B cell (primary cell): ENCODE data around the gene NOSTRIN. TPM values are rescaled to one million over a fixed set of nuclear protein-coding genes. Genes with fewer than 3 reads are reported as not detected.

Experiments used
- ATAC-seq: fragments of 200-7000 bp; cut with Tn5 transposase; one replicate; pipeline ENCODE4 v1.10.0; 2021; ENCODE audit warnings: low read depth, mild to moderate bottlenecking, moderate number of reproducible peaks, moderate library complexity
- CTCF ChIA-PET: fragments of 350-600 bp; sonication (Branson Sonifier 250); formaldehyde crosslinking; loops from one replicate; lab custom pipeline; 2021; ENCODE audit warnings: antibody characterized with exemption, inconsistent platforms; lab: Charles Lee
- POLR2A ChIA-PET: fragments of 350-600 bp; sonication (Branson Sonifier 250); formaldehyde crosslinking; loops from one replicate; lab custom pipeline; 2021; ENCODE audit warnings: antibody characterized with exemption; lab: Charles Lee
- DNase-seq: peaks from one replicate; pipeline ENCODE4 v3.0.0; 2013
- H2AFZ ChIP-seq: 2 replicates; pipeline ENCODE4 v1.6.1; 2012; ENCODE audit warnings: mild to moderate bottlenecking, low read depth, low read length; ENCODE audit not compliant: insufficient read depth, poor library complexity, severe bottlenecking
- H3K27ac ChIP-seq, 2 donors: 1 replicate in 1 of 2; 2 replicates in 1 of 2; pipeline ENCODE4 v1.5.1; 2012 to 2013; ENCODE audit warnings: low read length in 2 of 2, mild to moderate bottlenecking in 2 of 2, moderate library complexity in 1 of 2
- H3K27me3 ChIP-seq, 4 experiments: fragments of 200-600 bp in 1 of 4; sonication (generic) in 1 of 4; replicated peaks in 1 of 4; 1 replicate in 2 of 4; 2 replicates in 2 of 4; pipeline versions ENCODE4 v1.6.1 to v1.7.0; 2013 to 2016; ENCODE audit warnings: low read length in 3 of 4, mild to moderate bottlenecking in 2 of 4, mixed read lengths in 1 of 4, moderate library complexity in 1 of 4; ENCODE audit not compliant: insufficient read depth in 4 of 4, control insufficient read depth in 3 of 4; ENCODE audit errors: control extremely low read depth in 1 of 4
- H3K36me3 ChIP-seq, 2 experiments: replicated peaks in 1 of 2; 1 replicate in 1 of 2; 2 replicates in 1 of 2; pipeline versions ENCODE4 v1.6.1 to v1.7.1; 2013; ENCODE audit warnings: low read length in 1 of 2; ENCODE audit not compliant: insufficient read depth in 2 of 2, control insufficient read depth in 1 of 2; ENCODE audit errors: control extremely low read depth in 1 of 2, extremely low read depth in 1 of 2
- H3K4me1 ChIP-seq, 2 donors: fragments of 200-600 bp in 1 of 2; sonication (generic) in 1 of 2; 1 replicate in 1 of 2; 2 replicates in 1 of 2; pipeline versions ENCODE4 v1.5.1 to v1.6.1; 2013 to 2017; ENCODE audit warnings: low read length in 2 of 2; ENCODE audit not compliant: control insufficient read depth in 2 of 2, insufficient read depth in 2 of 2
- H3K4me2 ChIP-seq: replicated peaks from 2 replicates; pipeline ENCODE3; 2012; ENCODE audit warnings: mild to moderate bottlenecking, low read depth, low read length; ENCODE audit not compliant: poor library complexity, severe bottlenecking
- H3K4me3 ChIP-seq, 5 experiments: fragments of 200-600 bp in 1 of 5; sonication (generic) in 1 of 5; 1 replicate in 3 of 5; 2 replicates in 2 of 5; pipeline versions ENCODE4 v1.5.1 to v1.7.0; 2011 to 2016; ENCODE audit warnings: low read length in 4 of 5, mild to moderate bottlenecking in 4 of 5, low read depth in 2 of 5, control low read depth in 1 of 5, moderate library complexity in 1 of 5; ENCODE audit not compliant: insufficient read depth in 1 of 5; ENCODE audit errors: control extremely low read depth in 1 of 5, extremely low read depth in 1 of 5
- H3K79me2 ChIP-seq: fragments of 200-600 bp; sonication (generic); one replicate; pipeline ENCODE4 v1.6.0; 2016; ENCODE audit warnings: low read length; ENCODE audit not compliant: control insufficient read depth, insufficient read depth
- H3K9ac ChIP-seq: fragments of 200-600 bp; sonication (generic); 2 replicates; pipeline ENCODE4 v1.6.1; 2017; ENCODE audit warnings: mild to moderate bottlenecking, low read length, moderate library complexity
- H3K9me3 ChIP-seq, 3 donors: one replicate each; pipeline versions ENCODE4 v1.6.1 to v1.7.1; 2013; ENCODE audit warnings: low read length in 2 of 3; ENCODE audit not compliant: control insufficient read depth in 2 of 3, insufficient read depth in 1 of 3; ENCODE audit errors: control extremely low read depth in 1 of 3
- H4K20me1 ChIP-seq: 2 replicates; pipeline ENCODE4 v1.6.0; 2012; ENCODE audit warnings: mild to moderate bottlenecking, low read length; ENCODE audit not compliant: insufficient read depth, control insufficient read depth, poor library complexity, severe bottlenecking
- H3K27ac Mint-ChIP-seq: one replicate; pipeline ENCODE4 v1.8.0; 2021; ENCODE audit warnings: mixed read lengths
- H3K27me3 Mint-ChIP-seq: one replicate; pipeline ENCODE4 v1.8.0; 2021; ENCODE audit warnings: mixed read lengths
- H3K4me1 Mint-ChIP-seq: one replicate; pipeline ENCODE4 v1.8.0; 2021; ENCODE audit warnings: mixed read lengths
- H3K4me3 Mint-ChIP-seq: one replicate; pipeline ENCODE4 v1.8.0; 2021; ENCODE audit warnings: mixed read lengths
- H3K9me3 Mint-ChIP-seq: one replicate; pipeline ENCODE4 v1.8.0; 2022; ENCODE audit warnings: mixed read lengths; ENCODE audit not compliant: insufficient read depth
- CTCF ChIP-seq: fragments of 200-600 bp; IDR thresholded peaks from one replicate; pipeline ENCODE4 v1.8.0; 2022; ENCODE audit warnings: antibody characterized with exemption, mild to moderate bottlenecking
- EZH2 ChIP-seq: IDR thresholded peaks from 2 replicates; pipeline ENCODE4 v1.6.1; 2012; ENCODE audit warnings: borderline replicate concordance, low read depth, mild to moderate bottlenecking, moderate library complexity, low read length; ENCODE audit not compliant: insufficient read depth, poor library complexity, severe bottlenecking
- WGBS: methylation state at CpG from one replicate; pipeline ENCODE4 v1.1.5; 2013; ENCODE audit warnings: missing lambda C conversion rate; ENCODE audit not compliant: insufficient coverage; 5-methylcytosine and 5-hydroxymethylcytosine counted together
- intact Hi-C: fragments of 100-400 bp; cut with micrococcal nuclease; formaldehyde crosslinking; loops from one replicate; pipeline ENCODE4 v1.10.0; 2022
- polyA plus RNA-seq: library from polyadenylated mRNA; depleted of rRNA; stranded (reverse); fragments of >200 nt; gene quantifications from 2 replicates; pipeline ENCODE4 v1.2.3, GENCODE V29; 2012
- total RNA-seq, 2 donors: library from RNA; stranded (reverse); fragments of 120-200 nt in 1 of 2; gene quantifications; 1 replicate in 1 of 2; 2 replicates in 1 of 2; pipeline versions ENCODE4 v1.2.3 to v1.2.4, GENCODE V29; 2013 to 2022

The NOSTRIN gene
- total and polyA plus RNA-seq, 2 donors (not counting 1 experiment from before 2014, with no cell fraction given), result not detected

- H2AFZ ChIP-seq, result no peak overlapping the region
- Mint-ChIP-seq H3K27me3 (peaks cover 14% of the 10 kb centered on the region), H3K9me3 (no peaks in the 10 kb centered on the region), H3K4me1 (no peaks in the 10 kb centered on the region), H3K4me3 (no peak overlapping the region), H3K27ac (no peak overlapping the region)
- H3K4me1 ChIP-seq, result no peaks in the 10 kb centered on the region
- H3K9ac ChIP-seq, result no peak overlapping the region
- TF ChIP-seq EZH2 (no peak), CTCF (no peak)
- ChIA-PET POLR2A (no interaction called here), CTCF (no interaction called here)
- H3K27ac ChIP-seq, result no peak overlapping the region
- no peak for ATAC-seq
- H3K79me2 ChIP-seq, result no peaks in the 10 kb centered on the region
- intact Hi-C loops, result no loop called here
- no peak overlapping the region for H3K4me2 ChIP-seq
- peaks cover 0 to 4% (median 0%) of the 10 kb centered on the region in 4 experiments for H3K27me3 ChIP-seq
- no peak for DNase-seq
- no peaks in the 10 kb centered on the region for H3K36me3 ChIP-seq
- no peaks in the 10 kb centered on the region for H4K20me1 ChIP-seq
- no CpG with 5 or more reads among the region's 1 CpG for whole genome bisulfite sequencing
- no peaks in the 10 kb centered on the region for H3K9me3 ChIP-seq
- H3K4me3 ChIP-seq, result no peak overlapping the region
Measured at GRCh38 chr2:168897449-168897848, 95.0 kb downstream of the NOSTRIN start.

- H3K9me3 Mint-ChIP-seq, result no peaks in the 10 kb centered on the region
- peaks cover 16% of the 10 kb centered on the region for H3K27me3 Mint-ChIP-seq
Measured at GRCh38 chr2:168901003-168901402, 98.6 kb downstream of the NOSTRIN start, which contains the start of gene G6PC2. Gene G6PC2 (plus strand): TSS chr2:168901291. CDS start chr2:168901332, 41 bp downstream.

More at GRCh38 chr2:168901003-168901402, 98.6 kb downstream of the NOSTRIN start, which contains the start of gene G6PC2:
- no peaks in the 10 kb centered on the region for H3K4me1 ChIP-seq
- H3K36me3 ChIP-seq, result no peaks in the 10 kb centered on the region
- no peak within 1 kb of the TSS for H3K4me3 ChIP-seq
- H2AFZ ChIP-seq, result no peak within 1 kb of the TSS
- no peak within 1 kb of the TSS for H3K9ac ChIP-seq
- TF ChIP-seq EZH2 (no peak), CTCF (no peak)
- no peaks in the 10 kb centered on the region for H3K79me2 ChIP-seq
- ChIA-PET CTCF (no interaction called here), POLR2A (no interaction called here)
- H3K27me3 ChIP-seq, result no peaks in the 10 kb centered on the region
- ATAC-seq (no peak), DNase-seq (no peak)
- no peaks in the 10 kb centered on the region for H4K20me1 ChIP-seq
- H3K4me3 Mint-ChIP-seq, result no peak within 1 kb of the TSS
- H3K27ac ChIP-seq, result no peak within 1 kb of the TSS
- intact Hi-C loops, result no loop called here
- H3K4me2 ChIP-seq, result no peak within 1 kb of the TSS
- no peaks in the 10 kb centered on the region for H3K4me1 Mint-ChIP-seq
- H3K27ac Mint-ChIP-seq, result no peak within 1 kb of the TSS
- no peaks in the 10 kb centered on the region for H3K9me3 ChIP-seq
- 97% methylated on average over 4 of the region's 5 CpGs for WGBS
